ENCODE measurements around the gene TEX13D.
"Not testable (repeated sequence)": the region's sequence is repeated elsewhere in the genome, so short reads cannot be mapped to it uniquely, and the experiment has no call there.

The TEX13D gene

GRCh38 chrX:124332481-124333424, at the start of gene TEX13D:
Gene TEX13D (plus strand): TSS chrX:124332660. CDS start chrX:124332918, 258 bp downstream.
- DNase-seq: no peak

GRCh38 chrX:124289443-124289842, 43.0 kb upstream of the TEX13D start:
- DNase-seq: no peak

DNA sequence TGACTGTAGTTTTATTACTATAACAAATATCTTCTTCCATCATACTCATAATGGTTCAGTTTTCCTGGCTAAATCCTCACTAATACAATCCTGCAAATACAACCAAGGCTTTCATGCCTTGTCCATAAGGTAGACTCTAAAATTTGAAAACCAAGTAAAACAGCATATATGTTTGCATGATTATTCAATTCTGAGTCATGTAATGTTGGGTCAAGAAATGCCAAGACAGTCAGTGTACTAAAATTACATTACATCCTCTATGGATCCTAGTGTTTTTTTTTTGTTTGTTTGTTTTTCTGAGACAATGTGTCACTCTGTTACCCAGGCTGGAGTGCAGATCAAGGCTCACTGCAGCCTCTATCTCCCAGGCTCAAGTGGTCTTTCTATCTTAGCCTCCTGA, 38.6 kb upstream of the TEX13D start:
- no peak for DNase-seq

- not testable (repeated sequence) for DNase-seq
Measured at GRCh38 chrX:124299323-124299722, 33.1 kb upstream of the TEX13D start.

GRCh38 chrX:124300405-124300804, 32.1 kb upstream of the TEX13D start:
- DNase-seq: peak; percentile 2 to 55 (median 38)

DNA sequence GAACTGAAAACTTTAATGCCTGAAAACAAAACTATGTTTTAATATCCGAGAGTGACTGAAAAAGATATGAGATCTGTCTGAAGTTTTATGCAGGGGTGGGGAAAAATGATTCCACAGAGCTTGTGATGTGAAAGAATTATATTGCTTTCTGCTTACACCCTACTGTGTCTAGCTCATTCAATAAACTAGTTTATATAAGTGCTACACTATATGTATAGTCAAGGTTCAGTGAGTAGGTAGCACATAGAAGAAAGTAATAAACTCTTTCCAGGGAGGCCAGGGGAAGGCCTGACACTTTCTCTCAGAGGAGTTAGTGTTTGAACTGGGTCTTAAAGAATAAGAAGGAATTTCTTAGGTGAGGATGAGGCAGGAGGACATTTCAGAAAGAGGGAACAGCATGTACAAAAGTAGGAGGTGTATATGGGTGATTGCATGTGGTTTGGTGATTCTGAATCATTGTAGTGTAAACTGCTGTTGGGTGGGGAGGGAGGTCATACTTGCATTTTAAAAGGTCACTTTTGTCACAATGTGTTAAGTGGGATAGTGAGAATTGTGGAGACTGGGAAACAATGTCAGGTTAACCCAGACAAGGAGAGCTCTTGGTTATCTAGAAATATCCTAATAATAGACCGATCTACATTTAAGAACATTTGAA, 25.1 kb upstream of the TEX13D start:
- no peak for DNase-seq

- no peak for DNase-seq
Measured at GRCh38 chrX:124325732-124326131, 6.7 kb upstream of the TEX13D start.

DNA sequence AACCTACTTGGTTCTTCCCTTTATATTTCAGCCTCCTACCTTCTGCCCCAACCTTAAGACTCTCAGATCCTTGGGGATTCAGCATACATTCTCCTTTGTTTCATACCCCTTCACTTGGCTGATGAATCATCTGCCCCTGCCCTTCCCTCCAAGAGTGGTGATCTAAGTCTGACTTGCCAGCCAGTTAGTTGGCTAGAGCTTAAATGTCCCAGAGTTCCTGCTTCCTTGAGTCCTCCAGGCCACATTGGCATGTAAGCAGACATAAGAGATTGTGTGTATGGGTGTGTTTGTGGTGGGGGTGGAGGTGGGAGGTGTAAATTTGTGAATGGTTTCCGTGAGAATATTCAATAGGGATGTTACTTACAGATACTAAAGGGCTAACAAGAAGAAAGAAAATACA, 3.7 kb upstream of the TEX13D start:
- no peak for DNase-seq

DNA sequence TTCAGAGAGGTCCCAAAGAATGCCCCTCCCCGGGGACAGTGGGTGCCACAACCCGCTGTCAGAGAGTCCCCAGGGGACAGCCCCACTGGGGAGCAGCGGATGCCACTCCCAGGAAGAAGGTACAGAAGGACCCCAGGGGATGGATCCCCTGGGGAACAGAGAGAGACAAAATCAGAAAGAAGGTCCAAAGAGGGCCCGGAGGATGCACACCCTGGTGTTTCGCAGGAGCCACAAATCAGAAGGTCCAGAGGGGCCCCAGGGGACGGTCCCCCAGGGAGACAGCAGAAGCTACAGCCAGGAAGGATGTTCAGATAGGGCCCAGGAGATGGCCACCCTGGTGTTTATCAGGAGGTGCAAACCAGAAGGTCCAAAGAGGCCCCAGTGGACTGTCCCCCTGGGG, 1.4 kb downstream of the TEX13D start:
- DNase-seq: no peak

GRCh38 chrX:124334555-124334954, 2.1 kb downstream of the TEX13D start:
- not testable (repeated sequence) for DNase-seq

DNA sequence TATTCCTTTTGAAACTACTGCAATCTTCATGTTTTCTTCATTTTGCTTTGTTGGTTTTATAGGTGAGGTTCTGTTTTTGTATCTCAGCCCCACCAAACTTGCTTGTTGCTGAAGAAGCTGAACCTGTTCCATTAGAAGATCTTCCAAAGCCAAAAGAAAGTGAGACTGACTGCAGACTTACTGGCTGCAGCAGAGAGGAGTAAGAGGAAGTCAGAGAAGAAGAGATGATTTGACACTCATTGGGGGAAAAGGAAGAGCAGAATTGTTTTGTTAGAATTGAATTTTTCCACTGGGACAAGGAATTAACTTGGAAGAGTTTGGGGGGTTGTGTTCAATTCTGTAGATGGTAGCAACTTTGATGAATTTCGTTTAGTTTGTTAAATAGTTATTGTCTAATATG, 3.1 kb downstream of the TEX13D start:
- DNase-seq: no peak

DNA sequence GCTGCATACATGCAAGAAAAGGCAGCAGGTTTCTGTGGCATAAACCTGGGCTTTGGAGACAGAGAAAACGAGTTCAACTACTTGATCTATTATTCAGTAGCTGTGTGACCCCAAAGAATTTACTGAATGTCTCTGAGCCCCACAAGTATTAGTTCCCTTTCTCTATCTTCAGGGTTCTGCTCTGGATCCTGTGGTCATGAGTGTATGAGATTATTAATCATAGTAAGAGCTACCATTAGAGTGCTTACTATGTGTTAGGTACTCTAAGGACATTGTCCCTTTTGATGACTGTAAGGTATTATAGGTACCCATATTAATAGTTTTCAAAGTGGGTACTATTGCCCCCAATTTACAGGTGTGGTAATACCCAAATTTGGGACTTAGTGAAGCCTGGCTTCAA, 5.5 kb downstream of the TEX13D start:
- DNase-seq: no peak

DNA sequence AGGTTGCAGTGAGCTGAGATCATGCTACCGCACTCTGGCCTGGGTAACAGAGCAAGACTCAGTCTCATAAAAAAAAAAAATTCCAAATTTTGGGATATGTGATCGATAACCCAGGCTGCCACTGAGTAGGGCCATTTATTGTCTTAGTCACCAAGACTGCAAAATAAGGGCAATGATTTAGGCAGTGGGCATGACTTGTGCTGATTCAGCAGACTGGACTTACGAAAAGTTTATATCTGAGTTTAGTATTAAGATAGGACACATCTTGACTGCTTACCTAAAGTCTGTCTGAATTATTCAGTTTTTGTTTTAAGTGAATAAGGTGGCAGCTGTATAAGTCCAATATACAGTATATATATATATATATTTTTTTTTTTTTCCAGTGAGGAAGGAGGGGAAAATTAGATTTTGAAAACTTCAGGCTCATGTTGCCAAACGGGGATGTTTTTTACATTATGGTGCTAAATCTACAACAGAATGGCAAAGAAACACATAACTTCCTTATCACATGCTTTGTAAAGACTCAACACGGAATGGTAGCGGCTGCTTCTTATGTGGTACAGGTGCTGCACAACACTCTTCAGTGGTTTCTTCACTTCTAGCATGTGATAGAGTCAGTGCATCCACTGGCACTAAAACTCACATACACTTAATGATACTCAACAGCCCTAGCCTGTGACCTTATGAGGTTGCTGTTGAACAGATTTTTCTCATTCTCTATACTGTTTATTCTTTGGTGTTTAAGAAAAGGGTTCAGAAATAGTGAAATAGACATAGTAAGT, 6.5 kb downstream of the TEX13D start:
- DNase-seq: no peak

GRCh38 chrX:124341396-124342132, 9.1 kb downstream of the TEX13D start:
- DNase-seq: no peak

GRCh38 chrX:124342174-124342867, 9.9 kb downstream of the TEX13D start:
- DNase-seq: no peak

- DNase-seq: no peak
Measured at GRCh38 chrX:124343016-124343415, 10.6 kb downstream of the TEX13D start.

DNA sequence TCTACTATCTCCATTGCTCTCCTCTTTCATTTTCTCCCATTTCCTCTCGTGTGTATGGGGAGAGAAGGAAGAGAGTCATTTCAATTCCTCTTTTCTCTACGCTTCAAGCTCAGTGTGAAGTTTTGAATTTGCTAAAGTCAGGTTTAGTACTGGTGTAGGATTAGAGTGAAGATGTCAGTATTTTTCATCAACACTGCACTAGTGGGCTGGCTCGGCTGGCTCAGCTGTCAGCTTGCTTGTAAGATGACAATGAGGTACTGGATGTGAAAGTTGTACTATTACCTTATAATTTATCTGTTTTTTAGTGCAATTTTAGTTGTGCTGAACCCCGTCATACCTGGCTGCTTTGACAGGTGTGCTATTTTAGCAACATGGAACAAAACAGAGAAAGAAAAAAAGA, 11.8 kb downstream of the TEX13D start:
- no peak for DNase-seq

GRCh38 chrX:124346117-124346876, 13.8 kb downstream of the TEX13D start, which contains the start of gene SH2D1A:
Gene SH2D1A (plus strand): TSS chrX:124346563. CDS start chrX:124346643, 80 bp downstream.
- DNase-seq: no peak

- no peak for DNase-seq
Measured at GRCh38 chrX:124346877-124347241, 14.4 kb downstream of the TEX13D start.

DNA sequence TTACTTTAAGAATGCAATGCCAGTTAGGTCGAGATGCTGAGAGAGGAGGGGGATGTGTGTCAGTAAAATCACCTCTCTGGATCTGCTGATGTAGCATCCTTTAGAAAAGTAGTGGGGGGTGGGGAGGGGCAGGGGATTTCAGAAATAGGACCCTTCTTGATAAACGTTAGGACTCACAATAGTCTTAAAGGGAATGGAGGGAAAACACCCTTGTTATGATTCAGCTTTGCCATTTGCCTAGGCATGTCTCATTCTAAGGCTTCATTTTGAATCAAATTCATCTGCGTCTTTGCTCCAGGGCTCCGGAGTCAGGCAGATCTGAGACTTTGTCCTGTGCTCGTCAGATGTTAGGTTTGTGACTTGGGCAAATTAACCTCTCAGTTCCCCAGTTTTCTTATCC, 14.8 kb downstream of the TEX13D start:
- no peak for DNase-seq

GRCh38 chrX:124348182-124348581, 15.7 kb downstream of the TEX13D start:
- DNase-seq: no peak
